MM.1S (cell line): ENCODE data around the gene SSH3.
A peak's percentile ranks its signal among the peaks of the same experiment; 100 is the strongest.

Experiments used
- DNase-seq: peaks from one replicate; pipeline ENCODE4 v3.0.0-alpha.2; 2015
- H2AFZ ChIP-seq: fragments of 300-600 bp; sonication (generic); 2 replicates; pipeline ENCODE4 v1.6.0; 2016; ENCODE audit warnings: antibody characterized with exemption, low read length
- H3F3A ChIP-seq: fragments of 300-600 bp; sonication (generic); 2 replicates; pipeline ENCODE4 v1.6.1; 2016; ENCODE audit warnings: mild to moderate bottlenecking, antibody characterized with exemption, low read length, moderate library complexity, mixed read lengths; ENCODE audit not compliant: insufficient read depth
- H3K27ac ChIP-seq: fragments of 300-600 bp; sonication (generic); 2 replicates; pipeline ENCODE4 v1.5.1; 2016; ENCODE audit warnings: mild to moderate bottlenecking, low read length
- H3K27me3 ChIP-seq: fragments of 300-600 bp; sonication (generic); replicated peaks from 2 replicates; pipeline ENCODE4 v1.6.0; 2016; ENCODE audit warnings: low read length; ENCODE audit not compliant: insufficient read depth
- H3K36me3 ChIP-seq: fragments of 300-600 bp; sonication (generic); replicated peaks from 2 replicates; pipeline ENCODE4 v1.6.1; 2016; ENCODE audit warnings: mild to moderate bottlenecking, low read length, mixed read lengths; ENCODE audit not compliant: insufficient read depth
- H3K4me1 ChIP-seq: fragments of 300-600 bp; sonication (generic); 2 replicates; pipeline ENCODE4 v1.6.1; 2016; ENCODE audit warnings: low read length, mixed read lengths
- H3K4me2 ChIP-seq: fragments of 300-600 bp; sonication (generic); 2 replicates; pipeline ENCODE4 v1.6.0; 2016; ENCODE audit warnings: low read depth, low read length
- H3K4me3 ChIP-seq: fragments of 300-600 bp; sonication (generic); 2 replicates; pipeline ENCODE4 v1.5.1; 2016; ENCODE audit warnings: low read length, mixed read lengths
- H3K79me2 ChIP-seq: fragments of 300-600 bp; sonication (generic); 2 replicates; pipeline ENCODE4 v1.6.1; 2016; ENCODE audit warnings: mixed run types, low read length, mixed read lengths
- H3K9ac ChIP-seq: fragments of 300-600 bp; sonication (generic); 2 replicates; pipeline ENCODE4 v1.6.1; 2016; ENCODE audit warnings: low read length, mixed read lengths
- H3K9me2 ChIP-seq: fragments of 300-600 bp; sonication (generic); replicated peaks from 2 replicates; pipeline ENCODE4 v1.6.1; 2016; ENCODE audit warnings: mild to moderate bottlenecking, low read length, mixed read lengths; ENCODE audit not compliant: insufficient read depth
- H3K9me3 ChIP-seq: fragments of 300-600 bp; sonication (generic); replicated peaks from 2 replicates; pipeline ENCODE4 v1.6.1; 2016; ENCODE audit warnings: mild to moderate bottlenecking, low read length, mixed read lengths; ENCODE audit not compliant: insufficient read depth
- H4K20me1 ChIP-seq: fragments of 300-600 bp; sonication (generic); 2 replicates; pipeline ENCODE4 v1.6.1; 2016; ENCODE audit warnings: mild to moderate bottlenecking, low read length, moderate library complexity, mixed read lengths; ENCODE audit not compliant: insufficient read depth
- EZH2 ChIP-seq: fragments of 300-600 bp; sonication (generic); optimal IDR thresholded peaks from 2 replicates; pipeline ENCODE3; 2017; ENCODE audit warnings: low read depth, mild to moderate bottlenecking, antibody characterized with exemption, low read length, mixed read lengths
- EZH2phosphoT487 ChIP-seq: fragments of 300-600 bp; sonication (generic); IDR thresholded peaks from 2 replicates; pipeline ENCODE4 v1.6.1; 2018; ENCODE audit warnings: antibody characterized with exemption, low read length
- TF ChIP-seq, protein P1 (sequence below): fragments of 300-600 bp; sonication (generic); IDR thresholded peaks from 2 replicates; pipeline ENCODE4 v1.5.1; 2016; ENCODE audit warnings: antibody characterized with exemption, low read length, mixed read lengths

SSH3 gene

DNA sequence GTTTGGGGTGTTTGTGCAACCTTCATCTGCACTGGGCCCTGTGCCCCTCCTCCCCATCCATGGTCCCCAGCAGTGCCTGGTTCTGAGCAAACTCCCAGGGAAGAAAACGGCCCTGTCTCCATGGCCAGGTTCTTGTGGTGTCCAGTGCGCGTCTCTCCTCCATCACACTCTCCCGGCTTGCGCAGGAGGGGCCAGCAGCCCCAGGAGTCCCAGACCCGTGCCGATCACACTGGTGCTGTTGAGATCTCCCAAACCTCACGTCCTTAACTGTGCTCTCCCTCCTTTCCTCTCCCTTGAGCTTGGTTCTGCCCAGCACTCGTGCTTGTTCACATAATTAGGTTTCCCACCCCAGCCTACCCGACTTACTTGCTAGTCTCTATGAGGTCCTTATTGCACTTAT lies 48.0 kb upstream of the SSH3 start:
- Histone ChIP-seq H3K9me2 (no peaks in the 10 kb centered on the region), H3F3A (peaks cover 50% of the 10 kb centered on the region), H4K20me1 (no peaks in the 10 kb centered on the region; the same call in none of the 2 replicates), H2AFZ (no peak overlapping the region), H3K4me2 (no peak overlapping the region), H3K4me3 (no peak overlapping the region), H3K36me3 (peaks cover 40% of the 10 kb centered on the region), H3K9me3 (no peaks in the 10 kb centered on the region), H3K79me2 (peaks cover 41% of the 10 kb centered on the region), H3K9ac (no peak overlapping the region), H3K27me3 (no peaks in the 10 kb centered on the region), H3K27ac (no peak overlapping the region), H3K4me1 (no peaks in the 10 kb centered on the region)
- no peak for TF ChIP-seq EZH2phosphoT487
- no peak for TF ChIP-seq EZH2
- TF ChIP-seq, protein P1, sequence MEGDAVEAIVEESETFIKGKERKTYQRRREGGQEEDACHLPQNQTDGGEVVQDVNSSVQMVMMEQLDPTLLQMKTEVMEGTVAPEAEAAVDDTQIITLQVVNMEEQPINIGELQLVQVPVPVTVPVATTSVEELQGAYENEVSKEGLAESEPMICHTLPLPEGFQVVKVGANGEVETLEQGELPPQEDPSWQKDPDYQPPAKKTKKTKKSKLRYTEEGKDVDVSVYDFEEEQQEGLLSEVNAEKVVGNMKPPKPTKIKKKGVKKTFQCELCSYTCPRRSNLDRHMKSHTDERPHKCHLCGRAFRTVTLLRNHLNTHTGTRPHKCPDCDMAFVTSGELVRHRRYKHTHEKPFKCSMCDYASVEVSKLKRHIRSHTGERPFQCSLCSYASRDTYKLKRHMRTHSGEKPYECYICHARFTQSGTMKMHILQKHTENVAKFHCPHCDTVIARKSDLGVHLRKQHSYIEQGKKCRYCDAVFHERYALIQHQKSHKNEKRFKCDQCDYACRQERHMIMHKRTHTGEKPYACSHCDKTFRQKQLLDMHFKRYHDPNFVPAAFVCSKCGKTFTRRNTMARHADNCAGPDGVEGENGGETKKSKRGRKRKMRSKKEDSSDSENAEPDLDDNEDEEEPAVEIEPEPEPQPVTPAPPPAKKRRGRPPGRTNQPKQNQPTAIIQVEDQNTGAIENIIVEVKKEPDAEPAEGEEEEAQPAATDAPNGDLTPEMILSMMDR, result no peak
- DNase-seq, result peak; percentile 0

DNA sequence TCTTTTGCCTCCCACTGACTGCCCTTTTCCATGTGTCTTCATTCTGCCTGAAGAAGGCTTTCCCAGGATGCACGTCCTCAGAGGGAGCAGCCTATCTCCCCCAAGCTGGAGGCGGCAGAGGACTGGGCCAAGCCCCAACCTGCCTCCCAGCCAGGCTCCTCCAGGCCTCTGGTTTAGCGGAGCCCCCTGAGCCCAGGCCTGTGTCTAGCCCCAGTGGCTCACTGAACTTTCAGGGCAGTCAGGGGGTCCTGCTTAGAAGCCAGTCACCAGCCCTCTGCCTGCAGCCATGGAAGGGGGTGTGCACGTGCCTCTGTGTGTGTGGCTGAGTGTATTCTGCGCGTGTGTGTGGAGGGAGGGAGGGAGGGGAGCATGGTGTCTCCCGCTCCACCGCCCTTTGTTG lies 47.5 kb upstream of the SSH3 start:
- no peak overlapping the region for H3K4me3 ChIP-seq
- no peaks in the 10 kb centered on the region; the same call in none of the 2 replicates for H4K20me1 ChIP-seq
- no peak overlapping the region for H3K27ac ChIP-seq
- H3K4me1 ChIP-seq, result no peaks in the 10 kb centered on the region
- no peaks in the 10 kb centered on the region for H3K9me2 ChIP-seq
- TF ChIP-seq, protein P1, result no peak
- TF ChIP-seq EZH2, result no peak
- no peak for TF ChIP-seq EZH2phosphoT487
- peaks cover 36% of the 10 kb centered on the region for H3K79me2 ChIP-seq
- no peaks in the 10 kb centered on the region for H3K27me3 ChIP-seq
- no peak overlapping the region for H2AFZ ChIP-seq
- no peaks in the 10 kb centered on the region for H3K9me3 ChIP-seq
- DNase-seq, result no peak
- peaks cover 53% of the 10 kb centered on the region for H3F3A ChIP-seq
- no peak overlapping the region for H3K9ac ChIP-seq
- no peak overlapping the region for H3K4me2 ChIP-seq
- peaks cover 36% of the 10 kb centered on the region for H3K36me3 ChIP-seq

DNA sequence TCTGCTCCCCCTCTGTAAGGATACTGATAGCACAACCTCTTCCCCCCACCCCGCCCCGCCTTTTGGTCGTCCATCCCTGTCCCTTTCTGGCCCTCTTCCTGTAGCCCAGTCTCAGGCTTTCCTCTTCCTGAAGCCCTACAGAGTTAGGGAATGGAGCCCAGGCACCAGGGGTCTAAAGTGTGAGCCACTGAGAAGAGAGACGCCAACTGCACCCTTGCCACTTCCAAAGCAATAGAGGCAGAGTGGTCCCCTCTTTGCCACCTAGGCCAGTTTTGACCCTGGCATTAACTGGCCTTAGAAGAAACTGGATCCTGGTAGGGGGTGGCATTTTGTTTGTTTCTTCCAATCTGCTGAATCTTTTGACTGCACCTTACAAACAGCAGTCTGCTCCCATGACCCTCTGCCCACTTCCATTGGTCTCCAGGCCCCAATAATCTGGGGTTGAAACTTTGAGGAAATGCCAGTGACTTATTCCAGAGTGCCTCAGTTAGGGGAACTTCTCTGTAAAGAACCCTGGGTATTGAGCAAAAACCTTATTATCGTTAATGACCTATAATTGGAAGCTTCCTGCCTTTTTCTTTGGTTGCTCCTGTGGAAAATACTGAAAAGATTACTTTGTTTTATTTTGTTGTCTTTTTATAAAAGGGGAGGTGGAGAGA lies 46.7 kb upstream of the SSH3 start:
- Histone ChIP-seq H3K4me1 (no peaks in the 10 kb centered on the region), H3F3A (peaks cover 45% of the 10 kb centered on the region), H3K36me3 (peaks cover 29% of the 10 kb centered on the region), H2AFZ (no peak overlapping the region), H3K9ac (no peak overlapping the region), H3K9me3 (no peaks in the 10 kb centered on the region), H3K4me3 (no peak overlapping the region), H3K4me2 (no peak overlapping the region), H3K27ac (no peak overlapping the region), H4K20me1 (no peaks in the 10 kb centered on the region; the same call in none of the 2 replicates), H3K9me2 (no peaks in the 10 kb centered on the region), H3K79me2 (peaks cover 28% of the 10 kb centered on the region), H3K27me3 (no peaks in the 10 kb centered on the region)
- no peak for DNase-seq
- TF ChIP-seq EZH2phosphoT487 (no peak), EZH2 (no peak)
- TF ChIP-seq, protein P1, result no peak
